ENCODE data around the gene CLCN7.

GRCh38 chr16:1470481-1471251, 4.2 kb downstream of the CLCN7 start:
- TF ChIP-seq CTCF (IDR thresholded peaks at IDR 0.05), result no peak
- no peak for TF ChIP-seq POLR2A (IDR thresholded peaks at IDR 0.05)

All from gastroesophageal sphincter (tissue), 3 donors.